Measurements from ENCODE around the gene CLMP. TPM values are rescaled to one million over a fixed set of nuclear protein-coding genes. Genes with fewer than 3 reads are reported as not detected.

Gene CLMP
- total RNA-seq, 1 experiment from 2014 or later = 25.2 TPM

- no peak for DNase-seq (ENCODE audit: low spot score)
These were observed 138.1 kb downstream of the CLMP start for GRCh38 chr11:123056835-123057491.

GRCh38 chr11:123055191-123055901, 139.7 kb downstream of the CLMP start:
- no peak for DNase-seq (ENCODE audit: low spot score)

- peak; percentile 73 for DNase-seq (ENCODE audit: low spot score)
These were observed 140.6 kb downstream of the CLMP start for GRCh38 chr11:123054301-123055065.

- DNase-seq (ENCODE audit: low spot score) = no peak
These were observed 141.9 kb downstream of the CLMP start for GRCh38 chr11:123052901-123053721.

- no peak for DNase-seq (ENCODE audit: low spot score)
These were observed 143.4 kb downstream of the CLMP start for GRCh38 chr11:123051634-123052033.

- no peak for DNase-seq (ENCODE audit: low spot score)
These were observed 143.9 kb downstream of the CLMP start for GRCh38 chr11:123051146-123051545.

- no peak for DNase-seq (ENCODE audit: low spot score)
These were observed 147.1 kb downstream of the CLMP start for GRCh38 chr11:123047947-123048293.

- DNase-seq (ENCODE audit: low spot score) = no peak
These were observed 147.6 kb downstream of the CLMP start for GRCh38 chr11:123047266-123047946.

- DNase-seq (ENCODE audit: low spot score) = no peak
These were observed 148.4 kb downstream of the CLMP start for GRCh38 chr11:123046473-123047259.

GRCh38 chr11:123045101-123045500, 149.9 kb downstream of the CLMP start:
- DNase-seq (ENCODE audit: low spot score) = no peak

GRCh38 chr11:123041185-123041584, 153.9 kb downstream of the CLMP start:
- no peak for DNase-seq (ENCODE audit: low spot score)

- DNase-seq (ENCODE audit: low spot score) = no peak
These were observed 155.0 kb downstream of the CLMP start for GRCh38 chr11:123040111-123040432.

GRCh38 chr11:123035831-123036230, 159.2 kb downstream of the CLMP start:
- DNase-seq (ENCODE audit: low spot score) = no peak

GRCh38 chr11:123034597-123034996, 160.5 kb downstream of the CLMP start:
- DNase-seq (ENCODE audit: low spot score) = peak; percentile 81

GRCh38 chr11:123033895-123034294, 161.2 kb downstream of the CLMP start:
- peak; percentile 15 for DNase-seq (ENCODE audit: low spot score)

- DNase-seq (ENCODE audit: low spot score) = no peak
These were observed 164.5 kb downstream of the CLMP start for GRCh38 chr11:123030517-123030916.

- peak; percentile 56 for DNase-seq (ENCODE audit: low spot score)
These were observed 174.1 kb downstream of the CLMP start for GRCh38 chr11:123020968-123021367.

Data from H4 (cell line).